Dedifferentiated amniotic fluid mesenchymal stem cell (primary cell): ENCODE measurements around the gene TRIM15.
"Not testable (repeated sequence)": the region's sequence is repeated elsewhere in the genome, so short reads cannot be mapped to it uniquely, and the experiment has no call there.

Source experiments
- DNase-seq: peaks from one replicate; pipeline ENCODE4 v3.0.0-alpha.2; 2016; ENCODE audit errors: extremely low spot score

TRIM15 gene

DNA sequence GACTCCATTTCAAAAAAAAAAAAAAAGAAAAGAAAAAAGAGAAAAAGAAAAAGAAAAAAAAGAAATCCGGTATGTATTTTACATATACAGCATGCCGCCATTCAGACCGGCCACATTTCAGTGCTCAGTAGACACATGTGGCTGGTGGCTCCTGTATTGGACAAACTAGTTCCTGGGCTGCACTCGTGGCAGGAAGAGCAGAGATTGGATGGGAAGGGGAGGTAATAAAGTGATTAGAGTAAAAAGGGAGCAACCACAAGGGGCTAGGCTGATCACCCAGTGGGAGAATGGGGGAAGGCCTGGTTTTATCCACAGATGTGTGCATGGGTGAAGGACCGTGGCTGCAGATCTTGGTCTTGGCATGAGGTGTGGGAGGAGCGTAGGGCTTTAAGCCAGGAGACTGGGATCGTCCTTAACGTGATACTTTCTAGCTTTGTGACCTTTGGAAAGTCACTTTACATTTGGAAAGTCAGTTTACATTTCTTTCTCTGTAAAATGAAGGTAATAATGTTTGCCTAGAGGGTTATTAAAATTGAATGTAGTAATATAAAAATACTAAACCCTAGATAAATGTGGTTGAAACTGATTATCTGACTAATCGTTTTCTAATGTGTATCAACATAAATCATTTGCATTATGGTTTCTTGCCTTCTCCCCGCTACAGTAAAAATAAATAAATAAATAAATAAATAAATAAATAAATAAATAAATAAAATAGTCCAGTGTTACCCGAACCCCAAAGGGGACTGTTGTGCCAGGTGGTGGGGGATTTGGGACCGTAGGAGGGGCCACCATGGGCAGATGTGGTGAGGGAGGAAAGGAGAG, 869 bp upstream of the TRIM15 start:
- no peak for DNase-seq

DNA sequence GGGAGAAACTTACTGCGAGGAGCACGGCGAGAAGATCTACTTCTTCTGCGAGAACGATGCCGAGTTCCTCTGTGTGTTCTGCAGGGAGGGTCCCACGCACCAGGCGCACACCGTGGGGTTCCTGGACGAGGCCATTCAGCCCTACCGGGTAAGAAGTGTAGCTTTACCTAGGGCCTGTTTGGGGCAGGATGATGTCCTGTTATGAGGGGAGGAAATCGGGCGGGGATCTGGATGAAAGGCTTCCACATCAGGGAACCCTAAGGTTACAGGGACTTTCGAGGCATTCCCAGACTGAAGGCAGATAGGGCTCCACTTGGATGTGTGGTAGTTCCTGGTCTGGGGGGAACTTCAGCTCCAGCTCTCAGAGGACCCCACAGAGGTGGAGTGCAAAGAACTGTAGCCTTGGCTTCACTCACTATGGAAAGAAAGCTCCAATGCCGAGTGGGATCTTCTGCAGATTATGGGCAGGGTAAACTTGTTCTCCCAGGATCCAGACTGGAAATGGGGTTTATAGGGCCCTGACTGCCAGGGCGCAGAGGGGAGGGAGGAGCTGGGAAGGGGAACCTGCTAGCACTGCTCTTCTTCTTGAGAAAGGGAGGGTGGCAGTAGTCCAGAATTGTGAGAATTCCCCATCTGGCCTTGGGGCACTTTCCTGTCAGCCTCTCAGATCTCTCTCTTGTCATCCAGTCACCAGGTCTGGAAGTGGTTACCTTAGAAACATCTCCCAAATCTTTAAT, 740 bp downstream of the TRIM15 start:
- no peak for DNase-seq

DNA sequence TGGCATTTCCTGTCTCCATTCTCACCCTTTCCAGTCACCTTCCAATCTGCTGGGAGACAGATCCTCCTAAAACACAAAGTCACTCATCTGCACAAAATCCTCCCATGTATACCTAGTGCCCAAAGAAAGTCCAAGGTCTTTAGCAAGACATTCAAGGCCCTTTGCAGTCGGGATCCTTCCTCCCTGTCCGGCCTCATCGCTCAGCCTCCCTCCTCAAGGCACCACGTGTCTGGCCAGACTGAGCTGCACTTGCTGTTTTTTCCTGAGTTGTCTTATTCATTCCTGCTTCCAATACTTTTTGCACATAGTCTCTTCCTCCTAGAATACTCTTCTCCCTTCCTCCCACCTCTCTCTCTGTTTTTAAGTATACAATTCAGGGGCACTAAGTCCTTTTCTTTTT, 1.4 kb downstream of the TRIM15 start:
- DNase-seq: no peak

DNA sequence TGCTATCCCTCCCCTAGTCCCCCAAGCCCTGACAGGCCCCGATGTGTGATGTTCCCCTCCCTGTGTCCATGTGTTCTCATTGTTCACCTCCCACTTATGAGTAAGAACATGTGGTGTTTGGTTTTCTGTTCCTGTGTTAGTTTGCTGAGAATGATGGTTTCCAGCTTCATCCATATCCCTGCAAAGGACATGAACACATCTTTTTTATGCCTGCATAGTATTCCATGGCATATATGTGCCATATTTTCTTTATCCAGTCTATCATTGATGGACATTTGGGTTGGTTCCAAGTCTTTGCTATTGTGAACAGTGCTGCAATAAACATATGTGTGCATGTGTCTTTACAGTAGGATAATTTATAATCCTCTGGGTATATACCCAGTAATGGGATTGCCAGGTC, 1.9 kb downstream of the TRIM15 start:
- DNase-seq: not testable (repeated sequence)

DNA sequence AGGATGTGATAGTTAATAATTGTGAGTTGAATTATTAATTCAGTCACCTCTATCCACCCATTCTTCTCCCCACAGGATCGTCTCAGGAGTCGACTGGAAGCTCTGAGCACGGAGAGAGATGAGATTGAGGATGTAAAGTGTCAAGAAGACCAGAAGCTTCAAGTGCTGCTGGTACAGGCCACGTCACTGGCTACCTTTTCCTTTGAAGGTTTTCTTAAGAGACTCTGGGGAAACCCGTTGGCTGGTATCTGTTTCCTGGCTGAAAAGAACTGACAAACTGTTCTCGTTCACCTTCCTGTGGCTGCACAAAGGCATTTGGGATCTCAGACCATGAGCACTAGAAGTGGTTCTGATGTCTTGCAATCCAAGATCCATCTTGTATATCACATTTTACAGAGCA, 3.8 kb downstream of the TRIM15 start:
- no peak for DNase-seq

DNA sequence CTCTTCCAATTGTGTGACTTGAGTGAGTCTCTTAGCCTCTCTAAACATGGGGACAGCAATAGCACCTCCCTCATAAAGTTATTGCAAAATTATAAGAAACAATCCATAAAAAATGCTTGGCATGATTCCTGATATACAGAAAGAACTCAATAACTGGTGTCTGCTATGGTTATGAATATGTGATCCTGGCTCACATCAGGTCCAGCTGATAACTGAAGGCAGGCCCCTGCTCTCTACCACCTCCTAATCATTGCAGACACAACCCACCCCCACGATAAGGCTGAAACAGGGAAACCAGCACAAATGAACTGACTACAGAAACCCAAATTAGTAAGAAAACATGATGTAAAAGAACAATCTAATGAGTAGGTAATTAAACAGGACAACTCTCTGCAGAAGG, 5.4 kb downstream of the TRIM15 start:
- no peak for DNase-seq

DNA sequence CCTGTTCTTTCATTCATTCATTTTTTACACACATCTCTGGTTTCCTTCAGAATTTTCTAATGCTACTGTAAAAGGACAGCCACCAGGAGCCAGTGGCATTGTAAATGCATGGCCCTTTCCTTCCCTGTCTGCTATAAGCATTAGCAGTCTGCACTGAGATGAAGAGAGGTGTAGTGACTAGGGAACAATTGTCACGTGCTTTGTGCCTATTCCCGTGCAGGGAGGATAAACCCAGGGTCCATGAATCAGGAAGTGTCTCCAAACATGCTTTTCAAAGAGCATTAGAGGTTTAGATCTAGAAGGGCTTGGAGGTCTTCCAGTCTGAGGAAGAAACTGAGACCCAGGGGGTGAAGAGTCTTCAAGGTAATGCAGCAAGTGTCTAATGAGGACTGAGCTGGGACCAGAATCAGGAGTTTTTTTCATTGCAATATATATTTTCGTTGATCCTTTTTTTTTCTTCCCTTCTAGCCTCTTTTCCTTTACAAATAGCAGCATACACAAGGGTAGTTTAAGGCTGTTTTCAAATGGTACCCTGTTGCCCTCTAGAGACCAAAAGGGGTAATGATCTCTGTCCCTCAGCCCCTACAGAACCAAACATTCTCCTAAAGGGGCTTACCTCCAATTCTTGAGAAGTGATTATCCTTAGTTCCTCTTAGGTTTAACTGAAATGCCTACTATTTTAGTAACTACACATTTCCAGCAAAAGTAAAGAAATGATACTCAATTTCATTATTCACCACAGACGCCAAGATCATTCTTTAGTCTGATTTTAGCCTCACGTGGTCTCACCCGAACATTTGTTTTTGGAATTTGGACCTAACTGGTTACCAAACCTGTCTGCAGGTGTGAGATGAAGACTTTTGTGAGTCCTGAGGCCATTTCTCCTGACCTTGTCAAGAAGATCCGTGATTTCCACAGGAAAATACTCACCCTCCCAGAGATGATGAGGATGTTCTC, 6.6 kb downstream of the TRIM15 start:
- peak; percentile 45 for DNase-seq

DNA sequence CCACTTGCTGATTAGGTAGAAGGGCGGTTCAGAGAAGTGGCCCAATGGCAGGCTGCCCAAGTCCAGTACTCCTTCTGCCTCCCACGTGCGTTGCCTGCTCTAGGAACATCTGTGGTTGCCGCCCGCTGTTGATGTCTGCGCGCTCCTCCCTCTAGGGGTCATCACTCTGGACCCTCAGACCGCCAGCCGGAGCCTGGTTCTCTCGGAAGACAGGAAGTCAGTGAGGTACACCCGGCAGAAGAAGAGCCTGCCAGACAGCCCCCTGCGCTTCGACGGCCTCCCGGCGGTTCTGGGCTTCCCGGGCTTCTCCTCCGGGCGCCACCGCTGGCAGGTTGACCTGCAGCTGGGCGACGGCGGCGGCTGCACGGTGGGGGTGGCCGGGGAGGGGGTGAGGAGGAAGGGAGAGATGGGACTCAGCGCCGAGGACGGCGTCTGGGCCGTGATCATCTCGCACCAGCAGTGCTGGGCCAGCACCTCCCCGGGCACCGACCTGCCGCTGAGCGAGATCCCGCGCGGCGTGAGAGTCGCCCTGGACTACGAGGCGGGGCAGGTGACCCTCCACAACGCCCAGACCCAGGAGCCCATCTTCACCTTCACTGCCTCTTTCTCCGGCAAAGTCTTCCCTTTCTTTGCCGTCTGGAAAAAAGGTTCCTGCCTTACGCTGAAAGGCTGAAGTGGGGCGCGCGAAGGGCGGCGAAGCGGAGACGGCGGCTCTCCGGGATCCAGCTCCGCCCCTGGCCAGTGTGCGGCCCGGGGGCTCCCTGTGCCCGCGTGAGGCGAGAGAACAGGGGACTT, 8.5 kb downstream of the TRIM15 start:
- DNase-seq: no peak

DNA sequence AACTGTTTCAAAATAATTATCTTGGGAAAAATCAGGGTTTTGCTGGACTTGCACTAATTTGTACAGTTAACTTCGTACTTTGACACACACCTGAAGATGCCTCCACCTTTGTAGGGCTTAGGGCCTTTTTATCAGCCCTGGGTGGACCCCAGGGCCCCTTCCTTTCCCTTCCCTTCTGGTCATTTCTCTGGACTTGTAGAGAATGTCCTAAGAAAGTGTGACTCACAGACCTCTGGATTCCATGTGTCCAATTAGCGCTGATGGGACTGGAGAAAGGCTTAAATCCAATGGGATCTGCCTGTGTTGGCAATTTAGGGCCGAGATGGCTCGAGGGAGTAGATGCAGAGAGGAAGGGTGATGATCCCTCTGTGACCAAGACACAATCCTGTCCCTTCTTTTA, 9.3 kb downstream of the TRIM15 start:
- no peak for DNase-seq

DNA sequence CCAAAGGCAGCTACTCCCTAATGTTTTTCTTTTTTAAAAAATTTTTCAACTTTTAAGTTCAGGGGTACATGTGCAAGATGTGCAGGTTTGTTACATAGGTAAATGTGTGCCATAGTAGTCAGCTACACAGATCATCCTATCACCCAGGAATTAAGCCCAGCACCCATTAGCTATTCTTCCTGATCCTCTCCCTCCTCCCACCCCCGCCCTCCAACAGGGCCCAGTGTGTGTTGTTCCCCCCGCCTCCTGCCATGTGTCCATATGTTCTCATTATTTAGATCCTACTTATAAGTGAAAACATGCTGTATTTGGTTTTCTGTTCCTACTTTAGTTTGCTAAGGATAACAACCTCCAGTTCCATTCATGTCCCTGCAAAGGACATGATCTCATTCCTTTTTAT, 12.4 kb downstream of the TRIM15 start:
- no peak for DNase-seq

DNA sequence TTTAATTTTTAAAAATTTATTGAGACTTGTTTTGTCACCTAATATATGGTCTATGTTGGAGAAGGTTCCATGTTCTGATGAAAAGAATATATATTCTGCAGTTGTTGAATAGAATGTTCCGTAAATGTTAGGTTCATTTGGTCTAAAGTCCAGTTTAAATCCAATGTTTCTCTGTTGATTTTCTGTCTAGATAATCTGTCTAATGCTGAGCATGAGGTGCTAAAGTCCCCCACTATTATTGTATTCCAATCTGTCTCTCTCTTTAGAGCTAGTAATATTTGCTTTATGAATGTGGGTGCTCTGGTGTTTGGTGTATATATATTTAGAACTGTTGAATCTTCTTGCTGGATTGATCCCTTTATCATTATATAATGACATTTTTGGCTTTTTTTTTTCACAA, 15.5 kb downstream of the TRIM15 start:
- DNase-seq: no peak

DNA sequence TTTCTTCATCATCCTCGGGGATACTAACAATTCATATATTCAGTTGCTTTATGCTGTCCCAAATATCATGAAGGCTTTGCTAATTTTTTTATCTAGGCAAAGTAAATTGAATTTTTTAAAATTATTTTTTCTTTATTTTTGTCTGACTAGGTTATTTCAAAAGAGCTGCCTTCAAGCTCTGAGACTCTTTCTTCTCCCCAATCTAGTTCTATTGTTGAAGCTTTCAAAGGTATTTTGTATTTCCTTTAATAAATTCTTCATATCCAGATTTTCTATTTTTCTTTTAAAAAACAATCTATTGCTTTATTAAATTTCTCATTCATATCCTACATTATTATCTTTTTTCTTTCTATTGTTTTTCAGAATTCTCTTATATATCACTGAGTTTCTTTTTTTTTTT, 16.8 kb downstream of the TRIM15 start:
- no peak for DNase-seq

DNA sequence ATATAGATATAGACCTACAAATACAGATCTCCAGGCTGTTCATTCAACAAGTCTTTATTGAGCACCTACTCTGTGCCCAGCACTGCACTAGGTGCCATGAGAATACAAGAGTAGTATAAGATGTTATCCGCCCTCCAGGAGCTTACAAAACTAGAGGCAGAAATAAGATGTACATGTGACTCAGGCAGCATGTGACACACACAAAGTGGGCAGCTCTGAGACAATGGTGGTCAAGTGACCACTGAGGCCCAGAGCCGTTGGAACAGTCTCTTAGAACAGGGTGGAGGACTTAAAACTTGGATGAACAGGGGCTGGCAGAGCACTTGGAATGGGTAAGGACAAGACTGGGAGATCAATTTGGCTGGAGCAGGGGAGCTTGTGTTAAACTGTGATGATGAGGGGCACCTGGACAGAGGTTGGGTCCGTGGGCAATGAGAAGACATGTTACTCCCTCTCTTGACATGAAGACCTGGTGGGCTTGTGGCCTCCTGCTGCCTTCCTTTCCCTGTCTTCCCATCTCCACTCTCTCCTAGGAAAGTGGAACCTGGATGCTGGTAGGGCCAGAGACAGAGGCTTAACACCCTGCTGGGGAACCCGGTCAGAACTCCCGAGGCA, 21.2 kb downstream of the TRIM15 start:
- no peak for DNase-seq

DNA sequence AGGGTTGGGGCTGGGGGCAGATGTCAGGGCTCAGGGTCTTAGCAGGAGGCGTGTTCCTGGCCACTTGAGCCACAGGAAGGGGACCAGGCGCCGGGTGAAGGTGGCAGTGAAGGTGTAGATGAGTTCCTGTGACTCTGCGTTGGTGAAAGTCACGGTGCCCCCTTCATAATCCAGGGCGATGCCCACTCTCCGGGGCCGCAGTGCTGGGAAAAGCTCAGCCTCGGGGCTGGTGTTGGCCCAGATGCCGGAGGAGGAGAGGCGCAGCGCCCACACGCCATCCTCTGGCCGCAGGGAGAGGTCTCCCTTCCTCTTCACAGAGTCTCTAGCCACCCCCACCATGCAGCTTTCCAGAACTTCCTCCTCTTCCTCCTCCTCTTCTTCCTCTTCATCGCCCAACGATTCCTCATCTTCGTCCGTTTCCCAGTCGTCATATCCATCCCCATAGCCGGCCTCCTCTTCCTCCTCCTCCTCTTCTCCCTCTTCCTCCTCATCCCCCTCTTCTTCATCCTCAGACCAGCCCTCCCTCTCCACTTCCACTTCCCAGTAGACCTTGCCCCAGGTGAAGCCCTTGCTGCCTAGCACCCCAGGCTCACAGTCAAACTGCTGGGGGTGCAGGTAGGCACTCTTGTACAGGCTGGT, 22.6 kb downstream of the TRIM15 start:
- no peak for DNase-seq

DNA sequence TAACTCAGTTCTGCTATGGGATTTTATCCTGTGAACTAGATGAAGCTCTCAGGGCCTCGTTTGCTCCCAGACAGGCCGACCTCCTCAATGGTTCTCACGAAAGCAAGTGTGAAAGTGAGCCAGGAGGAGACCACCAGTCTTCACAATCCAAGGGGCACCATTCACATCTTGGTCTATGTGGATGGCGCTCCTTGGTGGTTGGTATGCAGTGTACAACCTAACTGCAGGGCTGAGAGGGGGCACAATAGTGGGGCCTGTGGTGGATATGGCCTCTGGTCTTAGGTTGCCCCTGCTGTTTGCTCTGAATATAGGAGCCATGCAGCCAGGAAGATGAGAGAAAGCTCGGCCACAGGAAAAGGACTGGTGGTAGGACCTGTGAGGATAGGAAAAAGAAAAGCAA, 25.2 kb downstream of the TRIM15 start:
- DNase-seq: no peak

DNA sequence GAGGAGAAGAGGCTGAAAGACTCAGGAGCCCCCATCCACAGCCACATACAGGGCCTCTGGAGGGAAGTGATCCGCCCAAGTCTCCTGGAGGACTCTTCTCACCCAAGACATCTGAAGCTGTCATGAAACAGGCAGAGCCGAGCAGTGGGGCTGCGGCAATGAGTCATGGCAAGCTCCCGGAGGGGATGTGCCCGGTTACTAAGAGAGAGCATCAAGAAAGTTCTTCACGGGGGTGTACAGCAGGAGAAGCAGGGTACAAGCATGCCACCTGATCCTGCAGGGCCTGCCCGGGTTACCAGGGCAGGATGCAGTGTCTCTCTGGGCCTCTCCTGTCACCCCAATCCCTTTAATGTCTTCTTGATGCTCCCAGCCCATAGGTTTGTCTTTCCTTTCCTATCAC, 28.7 kb downstream of the TRIM15 start:
- DNase-seq: no peak

DNA sequence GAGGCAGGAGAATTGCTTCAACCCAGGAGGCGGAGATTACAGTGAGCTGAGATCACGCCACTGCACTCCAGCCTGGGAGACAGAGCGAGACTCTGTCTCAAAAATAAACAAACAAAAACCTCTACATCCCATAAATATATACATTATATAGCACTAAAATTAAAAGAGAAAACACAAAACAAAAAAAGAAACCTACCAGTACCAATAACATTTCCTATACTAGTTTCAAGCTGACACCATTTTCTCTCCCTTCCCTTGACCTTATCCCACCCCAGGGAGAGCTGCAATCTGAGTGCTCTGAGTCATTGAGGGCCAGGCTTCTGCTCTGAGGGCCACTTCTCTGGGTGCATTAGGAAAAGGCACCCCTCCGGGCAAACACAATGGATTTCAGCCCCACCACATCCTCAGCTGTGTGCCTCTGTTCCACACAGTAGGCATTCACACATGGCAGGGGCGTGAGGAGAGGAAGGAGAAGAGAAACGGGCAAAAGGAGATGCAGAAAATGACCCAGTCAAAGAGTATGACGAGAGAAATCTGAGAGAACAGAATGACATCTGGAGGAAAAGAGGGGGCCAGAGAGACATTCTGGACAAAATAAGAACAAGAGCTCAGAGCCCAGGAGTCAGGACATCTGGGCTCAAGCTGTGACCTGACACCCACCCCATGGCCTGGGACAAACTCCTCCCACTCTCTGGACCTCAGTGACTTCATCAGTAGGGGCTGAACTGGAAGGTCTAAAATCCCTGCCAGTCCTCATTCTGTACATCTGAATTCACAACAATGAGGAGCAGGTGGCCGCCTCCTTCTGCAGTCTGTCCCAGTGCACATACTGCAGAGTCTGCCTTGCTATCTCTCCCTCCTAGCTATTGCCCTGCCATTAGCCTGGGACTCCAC, 31.7 kb downstream of the TRIM15 start:
- no peak for DNase-seq

DNA sequence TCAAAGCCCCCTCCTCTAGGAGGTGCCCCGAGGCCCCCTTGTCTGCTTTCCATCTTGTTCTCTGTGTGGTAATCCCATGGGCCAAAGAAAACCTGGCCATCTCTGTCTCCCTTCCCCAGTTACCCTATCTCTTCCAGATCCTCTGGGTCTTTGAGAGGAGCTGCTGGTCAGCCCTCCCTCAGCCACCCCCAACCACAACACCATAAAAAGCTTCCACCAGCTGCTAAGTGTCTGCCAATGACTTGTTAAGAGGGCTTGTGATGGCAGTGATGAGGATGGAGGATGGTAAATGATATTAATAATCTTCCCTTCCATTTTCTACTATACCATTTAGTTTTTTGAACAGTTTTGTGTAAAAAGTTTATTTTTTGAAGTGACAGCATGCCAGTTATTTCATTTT, 32.6 kb downstream of the TRIM15 start:
- no peak for DNase-seq

DNA sequence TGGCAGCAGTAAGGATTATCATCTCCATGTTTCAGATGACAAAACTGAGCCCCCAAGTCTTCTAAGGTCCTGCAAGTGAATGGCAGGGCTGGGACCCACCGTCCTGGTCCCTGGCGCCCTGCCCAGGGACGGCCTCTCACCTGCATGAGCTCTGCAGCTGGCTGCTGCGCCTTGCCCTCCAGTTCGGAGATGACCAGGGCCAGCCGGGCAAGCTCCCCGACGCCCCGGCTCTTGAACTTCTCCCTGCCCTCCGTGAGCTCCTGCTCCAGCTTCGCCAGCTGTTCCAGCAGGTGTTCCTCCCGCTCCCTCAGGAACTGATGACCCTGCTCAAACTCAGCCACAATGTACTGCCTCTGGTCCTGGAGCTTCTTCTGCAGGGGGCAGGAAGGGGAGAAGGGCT, 33.0 kb downstream of the TRIM15 start:
- DNase-seq: no peak
